Karpas-422 (cell line): ENCODE data around the gene KCNIP1. TPM values are rescaled to one million over a fixed set of nuclear protein-coding genes. Genes with fewer than 3 reads are reported as not detected.

Source experiments
- DNase-seq: peaks from one replicate; pipeline ENCODE4 v3.0.0-alpha.2; 2015
- H2AFZ ChIP-seq: fragments of 200-600 bp; sonication (generic); 2 replicates; pipeline ENCODE4 v1.6.1; 2014; ENCODE audit warnings: antibody characterized with exemption, low read length, mixed read lengths
- H3K27ac ChIP-seq: fragments of 200-600 bp; sonication (generic); 2 replicates; pipeline ENCODE4 v1.5.1; 2014; ENCODE audit warnings: mild to moderate bottlenecking, low read length, moderate library complexity
- H3K27me3 ChIP-seq: fragments of 200-600 bp; sonication (generic); 2 replicates; pipeline ENCODE4 v1.6.1; 2014; ENCODE audit warnings: low read length, mixed read lengths
- H3K36me3 ChIP-seq: fragments of 200-600 bp; sonication (generic); 2 replicates; pipeline ENCODE4 v1.6.1; 2014; ENCODE audit warnings: low read length, mixed read lengths; ENCODE audit not compliant: insufficient read depth
- H3K4me1 ChIP-seq: fragments of 200-600 bp; sonication (generic); 2 replicates; pipeline ENCODE4 v1.6.1; 2014; ENCODE audit warnings: mild to moderate bottlenecking, low read length, mixed read lengths
- H3K4me2 ChIP-seq: fragments of 200-600 bp; sonication (generic); 2 replicates; pipeline ENCODE4 v1.6.1; 2014; ENCODE audit warnings: low read length, low read depth, mild to moderate bottlenecking; ENCODE audit not compliant: poor library complexity, severe bottlenecking
- H3K4me3 ChIP-seq: fragments of 200-600 bp; sonication (generic); 2 replicates; pipeline ENCODE4 v1.5.1; 2014; ENCODE audit warnings: mild to moderate bottlenecking, antibody characterized with exemption, low read length, mixed read lengths
- H3K79me2 ChIP-seq: fragments of 200-600 bp; sonication (generic); 2 replicates; pipeline ENCODE4 v1.6.1; 2014; ENCODE audit warnings: mild to moderate bottlenecking, low read length, mixed read lengths
- H3K9ac ChIP-seq: fragments of 200-600 bp; sonication (generic); 2 replicates; pipeline ENCODE4 v1.6.0; 2014; ENCODE audit warnings: low read length
- H3K9me2 ChIP-seq: fragments of 200-600 bp; sonication (generic), shearing (Covaris generic); replicated peaks from 2 replicates; pipeline ENCODE4 v1.6.0; 2014; ENCODE audit warnings: mild to moderate bottlenecking, low read length, moderate library complexity; ENCODE audit not compliant: insufficient read depth
- H3K9me3 ChIP-seq: fragments of 300-700, 200-600 bp; sonication (generic); 2 replicates; pipeline ENCODE4 v1.6.1; 2014; ENCODE audit warnings: low read length, mixed read lengths
- H4K20me1 ChIP-seq: fragments of 200-600 bp; sonication (generic); 2 replicates; pipeline ENCODE4 v1.6.1; 2014; ENCODE audit warnings: mild to moderate bottlenecking, antibody characterized with exemption, low read length, low read depth; ENCODE audit not compliant: insufficient read depth
- total RNA-seq: library from RNA; depleted of rRNA; stranded (reverse); fragments of >200 nt; shearing (Covaris generic); gene quantifications from 2 replicates; pipeline ENCODE4 v1.2.3, GENCODE V29; 2014; ENCODE audit warnings: low replicate concordance

KCNIP1 gene
- total RNA-seq, 1 experiment from 2014 or later, result not detected

DNA sequence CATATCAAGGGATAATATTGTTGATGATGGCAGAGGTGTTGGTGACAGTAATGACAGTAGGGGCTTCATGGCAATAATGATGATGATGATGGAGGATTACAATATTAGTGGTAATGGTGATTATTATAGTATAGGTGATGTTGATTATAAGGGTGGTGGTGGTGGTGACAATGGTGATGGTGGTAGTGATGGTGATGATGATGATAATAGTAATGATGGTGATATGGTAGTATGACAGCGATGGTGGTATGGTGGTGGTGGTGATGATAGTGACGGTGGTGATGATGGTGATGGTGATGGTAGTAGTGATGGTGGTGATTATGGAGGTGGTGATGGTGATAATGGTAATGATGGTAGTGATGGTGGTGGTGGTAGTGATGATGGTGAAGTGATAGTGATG, 13.6 kb downstream of the KCNIP1 start:
- Histone ChIP-seq H3K36me3 (no peaks in the 10 kb centered on the region), H3K9me2 (no peaks in the 10 kb centered on the region), H3K27me3 (no peaks in the 10 kb centered on the region), H3K4me3 (no peak overlapping the region), H3K4me1 (peaks cover 48% of the 10 kb centered on the region), H3K4me2 (no peak overlapping the region), H2AFZ (no peak overlapping the region), H3K9ac (no peak overlapping the region), H4K20me1 (no peaks in the 10 kb centered on the region), H3K9me3 (no peaks in the 10 kb centered on the region), H3K79me2 (no peaks in the 10 kb centered on the region), H3K27ac (no peak overlapping the region)
- DNase-seq, result no peak

GRCh38 chr5:170518277-170518676, 14.5 kb downstream of the KCNIP1 start:
- H3K36me3 ChIP-seq, result no peaks in the 10 kb centered on the region
- no peak overlapping the region for H3K4me3 ChIP-seq
- H3K4me1 ChIP-seq, result peaks cover 42% of the 10 kb centered on the region
- H3K27me3 ChIP-seq, result no peaks in the 10 kb centered on the region
- H4K20me1 ChIP-seq, result no peaks in the 10 kb centered on the region
- no peak overlapping the region for H3K4me2 ChIP-seq
- no peaks in the 10 kb centered on the region for H3K79me2 ChIP-seq
- no peaks in the 10 kb centered on the region for H3K9me3 ChIP-seq
- H2AFZ ChIP-seq, result no peak overlapping the region
- no peak overlapping the region for H3K9ac ChIP-seq
- no peak for DNase-seq
- H3K9me2 ChIP-seq, result no peaks in the 10 kb centered on the region
- H3K27ac ChIP-seq, result no peak overlapping the region

GRCh38 chr5:170519549-170519948, 15.7 kb downstream of the KCNIP1 start:
- H3K36me3 ChIP-seq, result no peaks in the 10 kb centered on the region
- H3K9me3 ChIP-seq, result no peaks in the 10 kb centered on the region
- no peaks in the 10 kb centered on the region for H4K20me1 ChIP-seq
- no peak overlapping the region for H3K4me3 ChIP-seq
- no peak overlapping the region for H3K4me2 ChIP-seq
- no peaks in the 10 kb centered on the region for H3K9me2 ChIP-seq
- H3K9ac ChIP-seq, result no peak overlapping the region
- H3K4me1 ChIP-seq, result peaks cover 29% of the 10 kb centered on the region
- H2AFZ ChIP-seq, result no peak overlapping the region
- no peak for DNase-seq
- H3K79me2 ChIP-seq, result no peaks in the 10 kb centered on the region
- no peak overlapping the region for H3K27ac ChIP-seq
- no peaks in the 10 kb centered on the region for H3K27me3 ChIP-seq

- H3K36me3 ChIP-seq, result no peaks in the 10 kb centered on the region
- H3K4me1 ChIP-seq, result peaks cover 21% of the 10 kb centered on the region
- no peaks in the 10 kb centered on the region for H3K9me3 ChIP-seq
- H3K79me2 ChIP-seq, result no peaks in the 10 kb centered on the region
- H2AFZ ChIP-seq, result no peak overlapping the region
- H3K27me3 ChIP-seq, result no peaks in the 10 kb centered on the region
- no peak overlapping the region for H3K9ac ChIP-seq
- H3K4me2 ChIP-seq, result no peak overlapping the region
- DNase-seq, result no peak
- no peak overlapping the region for H3K27ac ChIP-seq
- H3K9me2 ChIP-seq, result no peaks in the 10 kb centered on the region
- no peak overlapping the region for H3K4me3 ChIP-seq
- no peaks in the 10 kb centered on the region for H4K20me1 ChIP-seq
Measured at GRCh38 chr5:170520372-170520771, 16.6 kb downstream of the KCNIP1 start.

DNA sequence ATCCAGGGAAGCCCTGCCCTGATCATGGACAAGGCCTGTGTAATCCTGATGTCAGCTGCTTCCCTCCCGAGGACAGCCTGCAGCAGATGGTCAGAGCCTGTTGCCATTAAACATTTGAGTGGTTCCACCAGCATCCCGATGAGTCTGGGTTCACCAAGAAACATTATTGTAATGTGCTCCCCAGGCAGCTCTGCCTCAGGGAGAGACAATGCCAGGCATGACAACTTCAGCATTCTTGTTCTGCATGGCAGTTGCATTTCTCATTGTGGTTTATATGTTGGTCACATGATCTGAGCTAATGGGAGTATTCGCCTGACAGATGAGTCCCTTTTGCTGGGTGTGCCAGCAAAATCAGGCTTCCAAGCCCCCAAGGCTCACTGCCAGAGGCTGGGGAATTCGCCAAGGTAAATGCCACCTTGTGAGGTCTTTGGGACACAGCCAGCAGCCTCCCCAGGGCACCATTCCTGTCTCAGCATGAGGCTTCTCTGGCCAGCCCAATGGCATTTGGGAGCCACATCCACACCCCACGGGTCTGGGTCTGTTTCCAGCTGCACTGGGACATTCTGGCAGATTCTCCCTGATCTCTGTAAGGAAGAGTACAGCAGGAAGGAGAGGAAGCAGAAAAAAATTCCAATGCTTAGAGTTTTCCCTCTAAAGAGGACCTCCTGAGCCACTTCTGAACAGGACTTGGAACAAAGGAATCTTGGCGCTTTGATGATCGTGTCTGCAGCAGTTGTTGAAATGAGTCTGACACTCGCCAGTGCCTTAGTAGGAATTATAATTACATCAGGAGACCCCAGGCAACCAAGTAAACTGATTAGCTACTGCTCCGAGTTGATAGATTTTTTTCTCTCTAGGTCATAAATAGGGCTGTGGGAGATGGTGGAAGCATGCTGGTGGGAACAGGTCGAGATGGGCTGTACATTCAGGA, 18.7 kb downstream of the KCNIP1 start:
- H2AFZ ChIP-seq, result no peak overlapping the region
- DNase-seq, result no peak
- no peaks in the 10 kb centered on the region for H3K9me2 ChIP-seq
- no peak overlapping the region for H3K9ac ChIP-seq
- H4K20me1 ChIP-seq, result no peaks in the 10 kb centered on the region
- peaks cover 16% of the 10 kb centered on the region for H3K4me1 ChIP-seq
- H3K27ac ChIP-seq, result no peak overlapping the region
- H3K36me3 ChIP-seq, result no peaks in the 10 kb centered on the region
- H3K27me3 ChIP-seq, result no peaks in the 10 kb centered on the region
- H3K4me3 ChIP-seq, result no peak overlapping the region
- H3K4me2 ChIP-seq, result no peak overlapping the region
- no peaks in the 10 kb centered on the region for H3K79me2 ChIP-seq
- H3K9me3 ChIP-seq, result no peaks in the 10 kb centered on the region

- no peak overlapping the region for H3K4me2 ChIP-seq
- no peaks in the 10 kb centered on the region for H3K36me3 ChIP-seq
- no peak for DNase-seq
- no peak overlapping the region for H3K9ac ChIP-seq
- no peaks in the 10 kb centered on the region for H3K27me3 ChIP-seq
- H3K4me3 ChIP-seq, result no peak overlapping the region
- H2AFZ ChIP-seq, result no peak overlapping the region
- no peaks in the 10 kb centered on the region for H4K20me1 ChIP-seq
- H3K27ac ChIP-seq, result no peak overlapping the region
- H3K9me2 ChIP-seq, result no peaks in the 10 kb centered on the region
- peaks cover 16% of the 10 kb centered on the region for H3K4me1 ChIP-seq
- no peaks in the 10 kb centered on the region for H3K9me3 ChIP-seq
- no peaks in the 10 kb centered on the region for H3K79me2 ChIP-seq
Measured at GRCh38 chr5:170523142-170523551, 19.3 kb downstream of the KCNIP1 start.

GRCh38 chr5:170523830-170524229, 20.0 kb downstream of the KCNIP1 start:
- Histone ChIP-seq H3K4me2 (no peak overlapping the region), H4K20me1 (no peaks in the 10 kb centered on the region), H3K9me3 (no peaks in the 10 kb centered on the region), H3K79me2 (no peaks in the 10 kb centered on the region), H3K9me2 (no peaks in the 10 kb centered on the region), H2AFZ (no peak overlapping the region), H3K9ac (no peak overlapping the region), H3K4me1 (peaks cover 13% of the 10 kb centered on the region), H3K4me3 (no peak overlapping the region), H3K27ac (no peak overlapping the region), H3K36me3 (no peaks in the 10 kb centered on the region), H3K27me3 (no peaks in the 10 kb centered on the region)
- no peak for DNase-seq

DNA sequence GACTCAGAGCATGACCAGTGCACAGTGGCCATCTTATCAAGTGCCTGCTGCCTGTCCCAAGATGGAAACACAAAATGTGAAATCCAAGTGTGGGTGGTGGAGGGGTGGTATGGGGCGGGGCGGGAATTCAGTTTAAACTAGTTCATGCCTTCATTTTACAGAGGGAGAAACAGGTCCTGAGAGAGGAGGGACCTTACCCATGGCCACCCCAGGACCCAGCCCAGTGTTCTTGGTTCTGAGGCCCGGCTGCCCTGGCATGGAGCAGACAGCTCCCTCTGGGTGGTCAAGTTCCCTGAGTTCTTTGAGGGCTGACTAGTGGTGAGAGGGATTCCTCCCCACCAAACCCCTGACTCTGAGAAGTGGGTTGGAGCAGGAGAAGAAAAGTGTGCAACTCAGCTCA, 20.8 kb downstream of the KCNIP1 start:
- peaks cover 13% of the 10 kb centered on the region for H3K4me1 ChIP-seq
- DNase-seq, result no peak
- no peaks in the 10 kb centered on the region for H3K27me3 ChIP-seq
- no peaks in the 10 kb centered on the region for H3K9me2 ChIP-seq
- no peaks in the 10 kb centered on the region for H3K36me3 ChIP-seq
- H2AFZ ChIP-seq, result no peak overlapping the region
- no peak overlapping the region for H3K27ac ChIP-seq
- no peaks in the 10 kb centered on the region for H3K9me3 ChIP-seq
- no peak overlapping the region for H3K4me2 ChIP-seq
- no peak overlapping the region for H3K4me3 ChIP-seq
- no peak overlapping the region for H3K9ac ChIP-seq
- H3K79me2 ChIP-seq, result no peaks in the 10 kb centered on the region
- no peaks in the 10 kb centered on the region for H4K20me1 ChIP-seq
